GM15510 (cell line): Measurements from ENCODE around the gene DENND2C.

Experiments used
- POLR2A ChIP-seq: IDR thresholded peaks from 3 replicates; pipeline ENCODE4 v1.6.1; 2011; ENCODE audit warnings: borderline replicate concordance; ENCODE audit not compliant: insufficient read length; ENCODE audit errors: extremely low read depth

Gene DENND2C

DNA sequence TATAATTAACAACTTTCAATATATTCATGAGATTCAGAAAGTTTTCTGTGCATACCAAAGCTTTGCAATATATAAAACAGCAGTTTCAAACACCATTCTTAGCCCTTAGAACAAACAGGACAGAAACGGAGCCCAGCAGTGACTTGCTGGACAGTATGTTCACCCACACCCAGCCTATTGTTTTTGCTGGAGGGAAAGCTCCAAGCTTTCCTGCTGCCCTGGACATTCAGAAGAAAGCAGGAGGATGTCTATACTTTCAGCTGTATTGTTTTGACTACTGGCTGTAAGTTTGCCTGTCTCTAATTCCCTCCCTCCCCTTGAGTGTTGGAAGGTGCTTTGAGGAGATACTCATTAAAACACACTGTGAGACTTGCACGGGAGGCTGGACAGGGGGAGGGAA lies 9.6 kb downstream of the DENND2C start:
- TF ChIP-seq POLR2A: no peak

GRCh38 chr1:114651893-114652292 lies 18.0 kb downstream of the DENND2C start:
- TF ChIP-seq POLR2A: no peak

DNA sequence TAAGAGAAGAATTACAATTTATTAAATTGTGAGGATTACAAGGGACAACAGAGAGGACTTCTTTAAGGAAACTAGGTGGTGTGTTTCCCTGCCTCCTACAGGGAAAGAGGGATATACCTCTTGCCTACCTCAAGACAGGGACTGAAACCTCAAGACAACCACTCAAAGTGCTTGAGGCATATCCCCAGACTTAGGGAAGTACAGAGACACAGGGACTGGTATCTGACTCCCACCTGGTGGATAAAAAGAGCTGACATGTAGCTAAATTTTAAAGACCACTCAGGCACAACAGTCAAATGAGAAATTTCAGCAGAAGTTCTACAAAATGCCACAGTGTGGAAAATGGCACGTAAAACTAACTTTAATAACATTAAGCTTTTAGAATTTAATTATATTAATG lies 21.3 kb downstream of the DENND2C start:
- no peak for TF ChIP-seq POLR2A

DNA sequence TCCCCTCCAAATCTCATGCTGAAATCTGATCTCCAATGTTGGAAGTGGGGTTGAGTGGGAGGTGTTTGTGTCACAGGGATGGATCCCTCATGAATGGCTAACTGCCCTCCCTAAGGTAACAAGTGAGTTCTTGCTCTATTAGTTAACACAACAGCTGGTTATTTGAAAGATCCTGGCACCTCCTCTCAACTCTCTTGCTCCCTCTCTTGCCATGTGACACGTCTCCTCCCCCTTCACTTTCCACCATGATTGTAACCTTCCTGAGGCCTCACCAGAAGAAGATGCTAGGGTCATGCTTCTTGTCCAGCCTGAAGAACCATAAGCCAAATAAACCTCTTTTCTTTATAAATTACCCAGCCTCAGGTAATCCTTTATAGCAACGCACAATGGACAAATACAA lies 28.5 kb downstream of the DENND2C start:
- no peak for TF ChIP-seq POLR2A

DNA sequence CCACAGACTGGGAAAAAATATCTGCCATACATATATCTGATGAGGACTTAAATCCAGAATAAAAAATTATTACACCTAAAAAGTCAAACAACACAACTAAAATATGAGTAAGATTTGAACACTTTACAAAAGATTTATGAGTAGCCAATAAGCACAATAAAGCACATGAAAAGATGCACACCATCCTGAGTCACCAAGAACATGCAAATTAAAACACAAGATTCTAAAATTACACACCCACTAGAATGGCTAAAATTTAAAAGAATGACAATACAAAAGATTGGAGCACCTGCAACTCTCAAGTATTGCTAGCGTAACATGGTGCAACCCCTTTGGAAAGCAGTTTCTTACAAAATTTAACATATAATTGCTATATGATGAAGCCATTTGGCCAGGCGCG lies 30.9 kb downstream of the DENND2C start:
- TF ChIP-seq POLR2A: no peak

DNA sequence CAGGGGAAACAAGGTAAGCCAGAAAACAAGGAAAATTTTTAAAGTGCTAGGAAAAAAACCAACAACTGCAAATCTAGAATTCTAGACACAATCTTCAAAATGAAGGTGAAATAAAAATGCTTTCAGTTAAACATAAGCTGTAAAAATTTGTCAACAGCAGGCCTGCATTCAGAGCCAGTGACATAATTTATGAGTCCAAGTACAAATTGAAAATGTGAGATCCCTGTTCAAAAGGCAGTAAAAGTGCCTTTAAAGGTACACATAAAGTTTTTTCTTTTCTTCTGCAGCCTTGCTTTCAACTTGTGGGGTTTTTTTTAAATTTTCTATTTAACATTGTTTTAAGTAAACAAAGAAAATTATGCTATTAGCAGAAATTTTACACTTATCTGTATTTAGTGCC lies 37.4 kb downstream of the DENND2C start:
- no peak for TF ChIP-seq POLR2A

- no peak for TF ChIP-seq POLR2A
Observed at GRCh38 chr1:114627107-114627506, 42.7 kb downstream of the DENND2C start.

DNA sequence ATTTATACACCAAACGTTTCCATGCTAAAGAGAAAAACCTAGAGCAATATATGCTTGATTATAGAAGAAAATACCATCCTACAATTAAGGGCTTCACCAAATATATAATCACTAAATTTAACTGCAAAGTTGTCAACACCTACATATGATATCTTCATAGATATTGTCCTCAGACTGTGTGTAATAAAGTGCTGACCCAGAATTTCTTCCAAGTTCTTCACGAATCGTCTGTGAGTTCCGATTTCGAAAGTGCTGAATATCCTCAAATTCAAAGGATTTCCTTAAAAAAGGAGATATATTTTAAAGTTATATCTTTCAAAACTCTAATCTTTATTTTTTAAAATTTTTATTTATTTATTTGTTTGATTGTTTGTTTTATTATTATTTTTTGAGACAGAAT lies 46.5 kb downstream of the DENND2C start:
- no peak for TF ChIP-seq POLR2A

- no peak for TF ChIP-seq POLR2A
Observed at GRCh38 chr1:114620419-114620818, 49.4 kb downstream of the DENND2C start.

DNA sequence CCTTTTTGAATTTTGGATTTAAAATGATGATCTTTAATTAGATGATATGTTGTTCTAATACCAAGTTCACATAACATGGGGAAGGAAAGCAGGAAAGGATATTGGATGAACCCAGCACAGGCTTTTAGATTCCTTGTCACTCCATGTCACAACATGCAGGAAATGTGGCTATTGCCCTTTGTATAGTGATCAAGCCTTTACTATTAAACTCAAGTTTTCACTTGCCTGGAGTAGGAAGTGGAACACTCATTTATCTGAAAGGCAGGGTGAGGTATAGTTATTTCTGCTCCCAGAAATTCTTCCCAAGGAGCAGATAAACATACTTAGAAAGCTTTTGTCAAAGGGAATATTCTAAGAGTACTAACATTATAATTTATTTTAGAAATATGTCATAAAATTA lies 51.2 kb downstream of the DENND2C start:
- TF ChIP-seq POLR2A: no peak

GRCh38 chr1:114610546-114611245 lies 59.2 kb downstream of the DENND2C start:
- TF ChIP-seq POLR2A: no peak

GRCh38 chr1:114609826-114610225 lies 60.0 kb downstream of the DENND2C start:
- TF ChIP-seq POLR2A: no peak

DNA sequence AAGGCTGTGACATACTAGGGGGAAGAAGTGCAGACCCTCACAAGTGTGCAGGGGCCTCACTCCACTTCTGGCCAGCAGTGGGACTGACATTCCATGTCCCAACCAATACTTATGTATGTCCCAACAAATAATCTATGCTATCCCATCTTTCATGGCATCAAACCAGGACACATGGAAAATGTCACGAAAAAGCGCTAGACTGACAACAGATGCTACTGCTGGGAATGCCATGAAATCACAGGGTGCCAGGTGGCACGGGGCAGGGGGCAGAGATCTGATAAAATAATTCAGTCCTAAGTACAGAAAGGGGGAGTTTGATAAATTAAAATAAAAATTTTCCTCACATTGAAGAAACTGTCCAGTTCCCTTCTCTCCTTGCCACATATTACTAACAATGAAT lies 60.8 kb downstream of the DENND2C start:
- TF ChIP-seq POLR2A: no peak

DNA sequence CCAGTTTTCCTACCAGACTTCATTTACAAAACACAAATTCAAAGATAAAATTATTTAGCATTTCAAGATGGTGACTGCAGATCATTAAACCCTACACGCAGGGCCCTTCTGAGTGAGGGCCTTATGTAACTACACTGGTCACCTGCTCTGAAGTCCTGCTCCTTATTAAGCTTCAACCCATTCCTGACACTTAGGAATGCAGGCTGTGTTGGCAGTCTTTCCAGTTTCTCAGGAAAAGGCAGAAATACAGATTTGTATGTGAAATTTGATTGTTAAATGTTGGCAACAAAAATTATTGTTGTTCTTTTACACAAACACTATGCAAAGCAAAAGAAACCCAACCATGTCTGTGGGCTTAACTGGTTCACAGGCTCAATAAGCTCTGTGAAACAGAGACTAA lies 62.6 kb downstream of the DENND2C start:
- no peak for TF ChIP-seq POLR2A

DNA sequence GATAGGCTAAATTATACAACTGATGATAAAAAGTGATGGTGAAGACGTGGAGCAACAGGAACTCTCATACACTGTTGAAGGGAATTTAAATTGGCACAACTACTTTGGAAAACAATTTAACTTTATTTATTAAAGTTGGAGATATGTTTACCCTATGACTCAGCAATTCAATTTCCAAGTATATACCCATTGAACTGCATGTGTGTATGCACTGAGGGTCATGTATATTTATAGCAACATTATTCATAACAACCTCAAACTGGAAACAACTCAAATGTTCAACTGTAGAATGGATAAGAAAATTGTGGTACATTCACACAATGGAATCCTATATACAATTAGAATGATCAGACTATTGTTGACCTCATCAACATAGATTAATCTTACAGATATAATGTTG lies 71.9 kb downstream of the DENND2C start:
- no peak for TF ChIP-seq POLR2A

DNA sequence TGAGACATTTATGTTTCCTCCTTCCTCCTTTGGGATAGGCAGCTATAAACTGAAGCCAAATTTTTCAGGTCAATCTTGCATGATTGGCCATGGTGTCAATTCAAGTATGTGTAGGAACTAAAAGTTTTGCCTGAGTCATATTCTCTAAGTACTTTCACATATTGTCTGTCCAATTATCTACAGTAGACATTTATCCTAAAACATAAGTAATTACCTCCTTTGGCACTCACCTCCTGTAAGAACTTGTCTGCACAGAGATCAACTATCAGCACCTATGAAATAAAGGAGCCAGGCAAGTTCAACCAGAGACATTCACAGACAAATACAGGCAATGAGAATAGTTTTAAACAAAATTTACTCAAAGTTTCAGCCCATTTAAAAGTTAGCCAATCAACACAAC lies 74.2 kb downstream of the DENND2C start:
- TF ChIP-seq POLR2A: no peak

GRCh38 chr1:114594046-114594445 lies 75.8 kb downstream of the DENND2C start:
- no peak for TF ChIP-seq POLR2A
